NOMO-1 (cell line): ENCODE measurements around the gene ZRANB3.
"Not testable (repeated sequence)": the region's sequence is repeated elsewhere in the genome, so short reads cannot be mapped to it uniquely, and the experiment has no call there.

Experiments used
- DNase-seq, 2 experiments: peaks; one replicate each; lab custom pipeline; 2025; ENCODE audit not compliant: unreplicated experiment in 2 of 2; lab: John Stamatoyannopoulos, UW

ZRANB3 gene

GRCh38 chr2:135530313-135531230 lies at the start of gene ZRANB3:
Gene ZRANB3, minus strand, starts transcription at chr2:135531218.
- peak; percentile 94 to 98 for DNase-seq

- no peak for DNase-seq
Measured at GRCh38 chr2:135573620-135574019, 42.6 kb upstream of the ZRANB3 start.

- DNase-seq, result no peak
Measured at GRCh38 chr2:135570884-135571283, 39.9 kb upstream of the ZRANB3 start.

GRCh38 chr2:135563793-135564192 lies 32.8 kb upstream of the ZRANB3 start:
- no peak for DNase-seq

- DNase-seq, result no peak
Measured at GRCh38 chr2:135561925-135562324, 30.9 kb upstream of the ZRANB3 start.

- DNase-seq, result no peak
Measured at GRCh38 chr2:135557530-135557929, 26.5 kb upstream of the ZRANB3 start.

- DNase-seq, result no peak
Measured at GRCh38 chr2:135555311-135555710, 24.3 kb upstream of the ZRANB3 start.

- DNase-seq, result no peak
Measured at GRCh38 chr2:135552887-135553286, 21.9 kb upstream of the ZRANB3 start.

GRCh38 chr2:135551356-135551755 lies 20.3 kb upstream of the ZRANB3 start:
- DNase-seq, result no peak

GRCh38 chr2:135547311-135547710 lies 16.3 kb upstream of the ZRANB3 start:
- DNase-seq, result no peak

- no peak for DNase-seq
Measured at GRCh38 chr2:135546436-135546835, 15.4 kb upstream of the ZRANB3 start.

GRCh38 chr2:135533545-135533944 lies 2.5 kb upstream of the ZRANB3 start:
- not testable (repeated sequence) for DNase-seq

GRCh38 chr2:135532581-135532980 lies 1.6 kb upstream of the ZRANB3 start:
- no peak for DNase-seq

- DNase-seq, result peak; percentile 97 to 99
Measured at GRCh38 chr2:135531231-135532197, 496 bp upstream of the ZRANB3 start, which contains the start of gene R3HDM1. Gene R3HDM1, plus strand, starts transcription at chr2:135531484. Its CDS starts 73,362 bp downstream, at chr2:135604846.

GRCh38 chr2:135528006-135528405 lies 3.0 kb downstream of the ZRANB3 start:
- DNase-seq, result no peak

GRCh38 chr2:135525786-135526185 lies 5.2 kb downstream of the ZRANB3 start:
- no peak for DNase-seq

GRCh38 chr2:135512099-135512498 lies 18.9 kb downstream of the ZRANB3 start:
- DNase-seq, result no peak

- no peak for DNase-seq
Measured at GRCh38 chr2:135510577-135510976, 20.4 kb downstream of the ZRANB3 start.

- DNase-seq, result no peak
Measured at GRCh38 chr2:135504811-135505210, 26.2 kb downstream of the ZRANB3 start.

GRCh38 chr2:135498588-135498987 lies 32.4 kb downstream of the ZRANB3 start:
- not testable (repeated sequence) for DNase-seq

- no peak for DNase-seq
Measured at GRCh38 chr2:135494917-135495316, 36.1 kb downstream of the ZRANB3 start.
